GM23338 (cell line): ENCODE data around the gene MMP28.

ENCODE experiments used
- CTCF ChIP-seq, 2 experiments: fragments of 200-600 bp in 1 of 2; sonication (generic) in 1 of 2; conservative IDR thresholded peaks; 2 replicates each; pipeline versions ENCODE4 v1.5.1 to v1.6.1; 2016 to 2017; ENCODE audit warnings: antibody characterized with exemption in 2 of 2, low read depth in 2 of 2, mild to moderate bottlenecking in 2 of 2, moderate library complexity in 1 of 2
- JUNB ChIP-seq: IDR thresholded peaks from one replicate; pipeline ENCODE4 v1.6.1; 2016; ENCODE audit warnings: antibody characterized with exemption; ENCODE audit not compliant: unreplicated experiment
- POLR2AphosphoS5 ChIP-seq: IDR thresholded peaks from 2 replicates; pipeline ENCODE4 v1.6.1; 2016; ENCODE audit warnings: antibody characterized with exemption, low read depth

GRCh38 chr17:35793257-35793656 lies 2.2 kb downstream of the MMP28 start:
- TF ChIP-seq POLR2AphosphoS5 (no peak), CTCF (conservative IDR thresholded peaks at IDR 0.05; ENCODE audit: low read depth in 2 of 2) (no peak), JUNB (no peak)
